ENCODE data around the gene LRRC10.
A peak's percentile ranks its signal among the peaks of the same experiment; 100 is the strongest.

GRCh38 chr12:69585189-69586062, 25.3 kb downstream of the LRRC10 start, which contains the start of gene CCT2:
- TF ChIP-seq POLR2AphosphoS5 (IDR thresholded peaks at IDR 0.05; ENCODE audit: low read depth) (peak; percentile 96), CTCF (IDR thresholded peaks at IDR 0.05; ENCODE audit: insufficient read depth, low read length) (no peak), GABPA (IDR thresholded peaks at IDR 0.05; ENCODE audit: low read depth) (peak; percentile 59), REST (IDR thresholded peaks at IDR 0.05; ENCODE audit: insufficient replicate concordance, low read depth) (peak; percentile 79), SPI1 (IDR thresholded peaks at IDR 0.05; ENCODE audit: borderline replicate concordance, low read depth) (no peak)

Data from HL-60 (cell line).